Astrocyte (in vitro differentiated cells and primary cell): ENCODE data around the gene MAPRE2. TPM values are rescaled to one million over a fixed set of nuclear protein-coding genes. Genes with fewer than 3 reads are reported as not detected.

Source experiments
- DNase-seq: peaks from one replicate; pipeline ENCODE4 v3.0.0-alpha.2; 2010; ENCODE audit warnings: low read depth
- FAIRE-seq: peaks from 2 replicates; lab custom pipeline; 2011; peaks lifted over from hg19 to GRCh38; lab: Jason Lieb, UNC
- H2AFZ ChIP-seq: 2 replicates; pipeline ENCODE4 v1.6.0; 2012; ENCODE audit warnings: low read depth, low read length, inconsistent platforms
- H3K27ac ChIP-seq: 2 replicates; pipeline ENCODE4 v1.5.1; 2011; ENCODE audit warnings: low read depth, low read length, inconsistent platforms
- H3K27me3 ChIP-seq: 2 replicates; pipeline ENCODE4 v1.6.0; 2011; ENCODE audit warnings: low read length, inconsistent platforms; ENCODE audit not compliant: insufficient read depth
- H3K36me3 ChIP-seq: 2 replicates; pipeline ENCODE4 v1.5.1; 2011; ENCODE audit warnings: low read length, inconsistent platforms; ENCODE audit not compliant: insufficient read depth
- H3K4me1 ChIP-seq: 2 replicates; pipeline ENCODE4 v1.5.1; 2011; ENCODE audit warnings: low read length, inconsistent platforms; ENCODE audit not compliant: insufficient read depth
- H3K4me2 ChIP-seq: 2 replicates; pipeline ENCODE4 v1.6.0; 2012; ENCODE audit warnings: low read length, inconsistent platforms
- H3K4me3 ChIP-seq: 2 replicates; pipeline ENCODE4 v1.5.1; 2011; ENCODE audit warnings: low read depth, mild to moderate bottlenecking, low read length, inconsistent platforms; ENCODE audit not compliant: insufficient read depth
- H3K79me2 ChIP-seq: 2 replicates; pipeline ENCODE4 v1.6.0; 2012; ENCODE audit warnings: mild to moderate bottlenecking, low read length, inconsistent platforms; ENCODE audit not compliant: insufficient read depth
- H3K9ac ChIP-seq: 2 replicates; pipeline ENCODE4 v1.6.0; 2012; ENCODE audit warnings: mild to moderate bottlenecking, low read length, inconsistent platforms
- H3K9me3 ChIP-seq: 2 replicates; pipeline ENCODE4 v1.5.1; 2012; ENCODE audit warnings: low read depth, mild to moderate bottlenecking, low read length, inconsistent platforms; ENCODE audit not compliant: insufficient read depth
- H4K20me1 ChIP-seq: 2 replicates; pipeline ENCODE4 v1.6.0; 2012; ENCODE audit warnings: low read length, inconsistent platforms; ENCODE audit not compliant: insufficient read depth
- H3K27ac Mint-ChIP-seq: one replicate; pipeline ENCODE4 v1.8.0; 2021; ENCODE audit warnings: mild to moderate bottlenecking, mixed read lengths; ENCODE audit not compliant: unreplicated experiment
- H3K27me3 Mint-ChIP-seq: one replicate; pipeline ENCODE4 v1.8.0; 2021; ENCODE audit warnings: low read depth, mixed read lengths; ENCODE audit not compliant: unreplicated experiment
- H3K36me3 Mint-ChIP-seq: one replicate; pipeline ENCODE4 v1.8.0; 2021; ENCODE audit warnings: low read depth, mixed read lengths; ENCODE audit not compliant: unreplicated experiment
- H3K4me1 Mint-ChIP-seq: one replicate; pipeline ENCODE4 v1.8.0; 2021; ENCODE audit warnings: low read depth, mixed read lengths; ENCODE audit not compliant: unreplicated experiment
- H3K4me3 Mint-ChIP-seq: one replicate; pipeline ENCODE4 v1.8.0; 2021; ENCODE audit warnings: mild to moderate bottlenecking, moderate library complexity, mixed read lengths; ENCODE audit not compliant: unreplicated experiment
- H3K9me3 Mint-ChIP-seq: one replicate; pipeline ENCODE4 v1.8.0; 2021; ENCODE audit warnings: mild to moderate bottlenecking, mixed read lengths; ENCODE audit not compliant: unreplicated experiment
- EZH2 ChIP-seq: IDR thresholded peaks from 2 replicates; pipeline ENCODE4 v1.6.1; 2012; ENCODE audit warnings: mild to moderate bottlenecking, low read length, inconsistent platforms; ENCODE audit not compliant: insufficient read depth
- total RNA-seq: library from RNA; stranded (reverse); gene quantifications from 2 replicates; pipeline ENCODE4 v1.2.1, GENCODE V29; 2021
- TF ChIP-seq, protein P1 (sequence below): IDR thresholded peaks from 2 replicates; pipeline ENCODE4 v1.5.1; 2011; ENCODE audit warnings: low read depth, mild to moderate bottlenecking, inconsistent platforms, low read length, moderate library complexity; ENCODE audit not compliant: insufficient read depth

MAPRE2 gene
- total RNA-seq, 1 donor from 2014 or later = 33.8 TPM

- Mint-ChIP-seq H3K36me3 (no peaks in the 10 kb centered on the region), H3K9me3 (no peaks in the 10 kb centered on the region), H3K4me3 (no peak overlapping the region), H3K27ac (no peak overlapping the region), H3K27me3 (no peaks in the 10 kb centered on the region), H3K4me1 (peaks cover 4% of the 10 kb centered on the region)
- no peak overlapping the region for H3K9ac ChIP-seq
- no peak overlapping the region for H2AFZ ChIP-seq
- H3K9me3 ChIP-seq = no peaks in the 10 kb centered on the region
- peaks cover 11% of the 10 kb centered on the region for H3K4me1 ChIP-seq
- H3K36me3 ChIP-seq = no peaks in the 10 kb centered on the region
- no peak for DNase-seq
- H3K27ac ChIP-seq = no peak overlapping the region
- H3K27me3 ChIP-seq = no peaks in the 10 kb centered on the region
- H4K20me1 ChIP-seq = no peaks in the 10 kb centered on the region
- TF ChIP-seq, protein P1, sequence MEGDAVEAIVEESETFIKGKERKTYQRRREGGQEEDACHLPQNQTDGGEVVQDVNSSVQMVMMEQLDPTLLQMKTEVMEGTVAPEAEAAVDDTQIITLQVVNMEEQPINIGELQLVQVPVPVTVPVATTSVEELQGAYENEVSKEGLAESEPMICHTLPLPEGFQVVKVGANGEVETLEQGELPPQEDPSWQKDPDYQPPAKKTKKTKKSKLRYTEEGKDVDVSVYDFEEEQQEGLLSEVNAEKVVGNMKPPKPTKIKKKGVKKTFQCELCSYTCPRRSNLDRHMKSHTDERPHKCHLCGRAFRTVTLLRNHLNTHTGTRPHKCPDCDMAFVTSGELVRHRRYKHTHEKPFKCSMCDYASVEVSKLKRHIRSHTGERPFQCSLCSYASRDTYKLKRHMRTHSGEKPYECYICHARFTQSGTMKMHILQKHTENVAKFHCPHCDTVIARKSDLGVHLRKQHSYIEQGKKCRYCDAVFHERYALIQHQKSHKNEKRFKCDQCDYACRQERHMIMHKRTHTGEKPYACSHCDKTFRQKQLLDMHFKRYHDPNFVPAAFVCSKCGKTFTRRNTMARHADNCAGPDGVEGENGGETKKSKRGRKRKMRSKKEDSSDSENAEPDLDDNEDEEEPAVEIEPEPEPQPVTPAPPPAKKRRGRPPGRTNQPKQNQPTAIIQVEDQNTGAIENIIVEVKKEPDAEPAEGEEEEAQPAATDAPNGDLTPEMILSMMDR = no peak
- no peak for TF ChIP-seq EZH2
- no peak overlapping the region for H3K4me3 ChIP-seq
- H3K79me2 ChIP-seq = peaks cover 58% of the 10 kb centered on the region
- peak overlapping the region; percentile 30 for H3K4me2 ChIP-seq
- FAIRE-seq = no peak
Observed at GRCh38 chr18:35050705-35051195, 9.5 kb downstream of the MAPRE2 start.

DNA sequence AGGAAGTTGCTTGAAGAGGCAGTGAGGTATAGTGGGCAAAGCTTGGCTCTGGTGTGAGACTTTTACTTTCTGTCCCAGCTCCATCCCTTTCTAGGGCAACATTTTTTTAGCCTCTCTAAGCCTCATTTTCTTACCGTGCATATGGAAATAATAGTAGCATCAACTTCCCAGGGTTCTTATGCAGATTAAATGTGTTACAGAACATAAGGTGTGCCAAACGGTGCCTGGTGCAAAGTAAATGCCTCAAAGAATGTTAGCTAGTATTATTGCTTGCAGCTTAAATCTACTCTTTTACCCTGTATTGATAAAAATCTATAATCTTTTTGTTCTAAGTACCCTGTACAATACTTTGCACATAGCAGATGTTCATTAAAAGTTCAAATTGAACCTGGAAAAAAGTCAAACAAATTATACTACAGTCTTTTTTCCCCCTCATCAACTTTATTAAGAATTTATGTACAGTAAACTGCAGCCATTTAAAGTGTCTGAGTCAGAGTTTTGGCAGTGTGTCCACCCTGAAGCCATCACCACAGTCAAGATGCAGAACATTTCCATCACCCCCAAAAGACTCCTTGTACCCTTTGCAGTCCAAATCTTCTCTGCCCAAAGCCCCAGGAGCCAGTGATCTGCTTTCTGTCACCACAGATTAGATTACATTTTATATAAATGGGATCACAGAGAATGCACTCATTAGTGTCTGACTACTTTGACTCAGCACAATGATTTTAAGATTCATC lies 10.6 kb downstream of the MAPRE2 start:
- H2AFZ ChIP-seq = no peak overlapping the region
- H3K27ac ChIP-seq = no peak overlapping the region
- H3K36me3 Mint-ChIP-seq = no peaks in the 10 kb centered on the region
- H3K4me2 ChIP-seq = no peak overlapping the region
- no peak overlapping the region for H3K9ac ChIP-seq
- FAIRE-seq = no peak
- H3K4me3 Mint-ChIP-seq = no peak overlapping the region
- H3K27me3 Mint-ChIP-seq = no peaks in the 10 kb centered on the region
- peaks cover 11% of the 10 kb centered on the region for H3K4me1 ChIP-seq
- no peaks in the 10 kb centered on the region for H4K20me1 ChIP-seq
- H3K27me3 ChIP-seq = no peaks in the 10 kb centered on the region
- H3K4me3 ChIP-seq = no peak overlapping the region
- peaks cover 49% of the 10 kb centered on the region for H3K79me2 ChIP-seq
- peaks cover 4% of the 10 kb centered on the region for H3K4me1 Mint-ChIP-seq
- H3K27ac Mint-ChIP-seq = no peak overlapping the region
- H3K36me3 ChIP-seq = no peaks in the 10 kb centered on the region
- TF ChIP-seq, protein P1 = no peak
- no peak for TF ChIP-seq EZH2
- no peaks in the 10 kb centered on the region for H3K9me3 ChIP-seq
- no peaks in the 10 kb centered on the region for H3K9me3 Mint-ChIP-seq
- peak; percentile 16 for DNase-seq

GRCh38 chr18:35054401-35054800 lies 13.2 kb downstream of the MAPRE2 start:
- Histone ChIP-seq H3K4me2 (no peak overlapping the region), H2AFZ (no peak overlapping the region), H3K9me3 (no peaks in the 10 kb centered on the region), H3K4me1 (peaks cover 10% of the 10 kb centered on the region), H3K9ac (no peak overlapping the region), H3K79me2 (peaks cover 31% of the 10 kb centered on the region), H3K36me3 (no peaks in the 10 kb centered on the region), H3K27me3 (no peaks in the 10 kb centered on the region), H3K27ac (no peak overlapping the region), H4K20me1 (no peaks in the 10 kb centered on the region), H3K4me3 (no peak overlapping the region)
- DNase-seq (no peak), FAIRE-seq (no peak)
- Mint-ChIP-seq H3K9me3 (no peaks in the 10 kb centered on the region), H3K4me1 (peaks cover 4% of the 10 kb centered on the region), H3K36me3 (no peaks in the 10 kb centered on the region), H3K27me3 (no peaks in the 10 kb centered on the region), H3K27ac (no peak overlapping the region), H3K4me3 (no peak overlapping the region)
- TF ChIP-seq, protein P1 = no peak
